GM12873 (cell line): Measurements from ENCODE around the gene RBP3.

Experiments
- TF ChIP-seq, protein P1 (sequence below): IDR thresholded peaks from 2 replicates; pipeline ENCODE4 v1.5.1; 2012; ENCODE audit warnings: low read depth, mild to moderate bottlenecking, moderate library complexity, low read length, control low read depth; ENCODE audit not compliant: insufficient read depth; ENCODE audit errors: missing control alignments

Gene RBP3

GRCh38 chr10:47348138-47348651 is at the start of gene RBP3:
RBP3 (plus strand) TSS chr10:47348363; CDS start chr10:47348485, 122 bp downstream.
- TF ChIP-seq, protein P1, sequence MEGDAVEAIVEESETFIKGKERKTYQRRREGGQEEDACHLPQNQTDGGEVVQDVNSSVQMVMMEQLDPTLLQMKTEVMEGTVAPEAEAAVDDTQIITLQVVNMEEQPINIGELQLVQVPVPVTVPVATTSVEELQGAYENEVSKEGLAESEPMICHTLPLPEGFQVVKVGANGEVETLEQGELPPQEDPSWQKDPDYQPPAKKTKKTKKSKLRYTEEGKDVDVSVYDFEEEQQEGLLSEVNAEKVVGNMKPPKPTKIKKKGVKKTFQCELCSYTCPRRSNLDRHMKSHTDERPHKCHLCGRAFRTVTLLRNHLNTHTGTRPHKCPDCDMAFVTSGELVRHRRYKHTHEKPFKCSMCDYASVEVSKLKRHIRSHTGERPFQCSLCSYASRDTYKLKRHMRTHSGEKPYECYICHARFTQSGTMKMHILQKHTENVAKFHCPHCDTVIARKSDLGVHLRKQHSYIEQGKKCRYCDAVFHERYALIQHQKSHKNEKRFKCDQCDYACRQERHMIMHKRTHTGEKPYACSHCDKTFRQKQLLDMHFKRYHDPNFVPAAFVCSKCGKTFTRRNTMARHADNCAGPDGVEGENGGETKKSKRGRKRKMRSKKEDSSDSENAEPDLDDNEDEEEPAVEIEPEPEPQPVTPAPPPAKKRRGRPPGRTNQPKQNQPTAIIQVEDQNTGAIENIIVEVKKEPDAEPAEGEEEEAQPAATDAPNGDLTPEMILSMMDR = no peak

DNA sequence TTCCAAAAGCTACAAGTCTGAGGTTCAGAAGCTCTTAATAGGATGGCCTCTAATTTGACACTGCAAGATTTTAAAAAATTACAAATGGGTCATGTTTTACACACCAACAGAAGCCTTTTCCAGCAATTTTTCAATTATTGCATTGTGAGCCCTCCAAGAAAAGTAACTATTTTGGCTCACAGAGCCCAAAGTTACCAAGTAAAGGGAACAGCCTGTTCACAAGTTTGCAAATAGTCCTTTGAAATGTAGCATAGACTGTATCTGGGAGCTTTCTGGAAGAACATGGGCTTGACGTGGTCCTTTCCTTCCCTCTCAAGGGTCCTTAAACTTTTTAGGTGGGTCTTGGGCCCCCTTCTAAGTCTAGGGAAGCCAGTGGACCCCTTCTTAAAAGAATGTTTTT is 49.4 kb upstream of the RBP3 start:
- TF ChIP-seq, protein P1 = no peak

- TF ChIP-seq, protein P1 = no peak
Measured at GRCh38 chr10:47299611-47300428, 48.3 kb upstream of the RBP3 start, which contains the start of gene GDF10. GDF10 (plus strand) TSS chr10:47300197; CDS start chr10:47300652, 455 bp downstream.

DNA sequence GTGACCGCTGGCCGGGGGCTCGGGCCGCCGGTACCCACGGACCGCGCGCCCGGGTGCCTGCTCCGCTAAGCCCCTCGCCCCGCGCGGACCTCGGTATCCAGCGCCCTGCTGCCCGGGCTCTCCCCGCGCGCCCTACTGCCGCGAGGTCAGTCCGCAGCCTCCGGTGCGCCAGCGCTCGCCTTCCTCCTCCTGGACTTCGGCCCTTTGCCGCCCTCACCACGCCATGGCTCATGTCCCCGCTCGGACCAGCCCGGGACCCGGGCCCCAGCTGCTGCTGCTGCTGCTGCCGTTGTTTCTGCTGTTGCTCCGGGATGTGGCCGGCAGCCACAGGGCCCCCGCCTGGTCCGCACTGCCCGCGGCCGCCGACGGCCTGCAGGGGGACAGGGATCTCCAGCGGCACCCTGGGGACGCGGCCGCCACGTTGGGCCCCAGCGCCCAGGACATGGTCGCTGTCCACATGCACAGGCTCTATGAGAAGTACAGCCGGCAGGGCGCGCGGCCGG is 47.7 kb upstream of the RBP3 start:
- TF ChIP-seq, protein P1 = no peak

- TF ChIP-seq, protein P1 = no peak
Measured at GRCh38 chr10:47301833-47302232, 46.3 kb upstream of the RBP3 start.

GRCh38 chr10:47303105-47303504 is 45.1 kb upstream of the RBP3 start:
- TF ChIP-seq, protein P1 = no peak

- TF ChIP-seq, protein P1 = no peak
Measured at GRCh38 chr10:47303866-47304265, 44.3 kb upstream of the RBP3 start.
